GM06990 (cell line): ENCODE measurements around the gene PIMREG.

ENCODE experiments used
- DNase-seq: peaks from one replicate; pipeline ENCODE4 v3.0.0-alpha.2; 2011; ENCODE audit not compliant: insufficient read length; ENCODE audit errors: extremely low read depth
- H3K27me3 ChIP-seq: replicated peaks from 2 replicates; pipeline ENCODE4 v1.6.0; 2011; ENCODE audit warnings: low read length; ENCODE audit not compliant: control insufficient read depth, insufficient read depth
- H3K36me3 ChIP-seq: 2 replicates; pipeline ENCODE4 v1.5.1; 2011; ENCODE audit warnings: low read length; ENCODE audit not compliant: control insufficient read depth, insufficient read depth
- H3K4me3 ChIP-seq: replicated peaks from 2 replicates; pipeline ENCODE4 v1.5.1; 2011; ENCODE audit warnings: low read depth, mild to moderate bottlenecking, control low read depth, low read length
- CTCF ChIP-seq: IDR thresholded peaks from 2 replicates; pipeline ENCODE4 v1.5.1; 2011; ENCODE audit warnings: low read length, control low read depth, mild to moderate bottlenecking, inconsistent platforms; ENCODE audit not compliant: insufficient read depth, poor library complexity, severe bottlenecking

PIMREG gene

GRCh38 chr17:6487251-6488007, 43.2 kb downstream of the PIMREG start:
- no peak for TF ChIP-seq CTCF
- DNase-seq, result no peak
- H3K4me3 ChIP-seq, result no peak overlapping the region
- H3K27me3 ChIP-seq, result peaks cover 5% of the 10 kb centered on the region
- no peaks in the 10 kb centered on the region for H3K36me3 ChIP-seq

GRCh38 chr17:6488008-6488539, 43.8 kb downstream of the PIMREG start:
- no peak for TF ChIP-seq CTCF
- Histone ChIP-seq H3K4me3 (no peak overlapping the region), H3K27me3 (peaks cover 5% of the 10 kb centered on the region), H3K36me3 (no peaks in the 10 kb centered on the region)
- DNase-seq, result no peak

GRCh38 chr17:6489016-6489550, 44.8 kb downstream of the PIMREG start:
- no peak overlapping the region for H3K4me3 ChIP-seq
- no peak for TF ChIP-seq CTCF
- no peaks in the 10 kb centered on the region for H3K36me3 ChIP-seq
- H3K27me3 ChIP-seq, result peaks cover 2% of the 10 kb centered on the region
- DNase-seq, result no peak

GRCh38 chr17:6491071-6491700, 46.9 kb downstream of the PIMREG start:
- Histone ChIP-seq H3K27me3 (peaks cover 2% of the 10 kb centered on the region), H3K36me3 (no peaks in the 10 kb centered on the region), H3K4me3 (no peak overlapping the region)
- no peak for TF ChIP-seq CTCF
- DNase-seq, result no peak

- no peak for TF ChIP-seq CTCF
- no peak overlapping the region for H3K4me3 ChIP-seq
- peaks cover 2% of the 10 kb centered on the region; the same call in 1 of the 2 replicates for H3K27me3 ChIP-seq
- no peak for DNase-seq
- no peaks in the 10 kb centered on the region for H3K36me3 ChIP-seq
Observed at GRCh38 chr17:6492892-6493674, 48.8 kb downstream of the PIMREG start.
